ENCODE results near the gene SH3BP4. TPM values are rescaled to one million over a fixed set of nuclear protein-coding genes. Genes with fewer than 3 reads are reported as not detected.

The SH3BP4 gene
- total RNA-seq, 2 experiments from 2014 or later = 0.18 to 0.33 TPM

GRCh38 chr2:234969306-234970098, 17.7 kb downstream of the SH3BP4 start:
- no peaks in the 10 kb centered on the region for H3K4me1 Mint-ChIP-seq

GRCh38 chr2:234970099-234970440, 18.3 kb downstream of the SH3BP4 start:
- DNase-seq = no peak
- H3K36me3 Mint-ChIP-seq = no peaks in the 10 kb centered on the region
- H3K4me1 Mint-ChIP-seq = no peaks in the 10 kb centered on the region
- H3K4me3 Mint-ChIP-seq = no peak overlapping the region
- peaks cover 23% of the 10 kb centered on the region for H3K27me3 Mint-ChIP-seq
- H3K27ac Mint-ChIP-seq = no peak overlapping the region
- no peaks in the 10 kb centered on the region for H3K9me3 Mint-ChIP-seq

More at GRCh38 chr2:234969306-234970098, 17.7 kb downstream of the SH3BP4 start:
- Mint-ChIP-seq H3K27me3 (peaks cover 26% of the 10 kb centered on the region), H3K4me3 (no peak overlapping the region), H3K9me3 (no peaks in the 10 kb centered on the region), H3K36me3 (no peaks in the 10 kb centered on the region), H3K27ac (no peak overlapping the region)
- DNase-seq = no peak

GRCh38 chr2:234970477-234970882, 18.7 kb downstream of the SH3BP4 start:
- no peak for DNase-seq
- no peaks in the 10 kb centered on the region for H3K9me3 Mint-ChIP-seq
- no peak overlapping the region for H3K27ac Mint-ChIP-seq
- H3K4me1 Mint-ChIP-seq = no peaks in the 10 kb centered on the region
- no peaks in the 10 kb centered on the region for H3K36me3 Mint-ChIP-seq
- peaks cover 23% of the 10 kb centered on the region for H3K27me3 Mint-ChIP-seq
- H3K4me3 Mint-ChIP-seq = no peak overlapping the region

GRCh38 chr2:234971496-234971895, 19.7 kb downstream of the SH3BP4 start:
- Mint-ChIP-seq H3K4me1 (no peaks in the 10 kb centered on the region), H3K27me3 (peaks cover 23% of the 10 kb centered on the region), H3K27ac (no peak overlapping the region), H3K4me3 (no peak overlapping the region), H3K36me3 (no peaks in the 10 kb centered on the region), H3K9me3 (no peaks in the 10 kb centered on the region)
- DNase-seq = no peak

- peaks cover 23% of the 10 kb centered on the region for H3K27me3 Mint-ChIP-seq
- no peak overlapping the region for H3K4me3 Mint-ChIP-seq
- no peak overlapping the region for H3K27ac Mint-ChIP-seq
- H3K9me3 Mint-ChIP-seq = no peaks in the 10 kb centered on the region
- no peak for DNase-seq
- H3K36me3 Mint-ChIP-seq = no peaks in the 10 kb centered on the region
- H3K4me1 Mint-ChIP-seq = no peaks in the 10 kb centered on the region
Measured at GRCh38 chr2:234973008-234973407, 21.2 kb downstream of the SH3BP4 start.

GRCh38 chr2:234974501-234975385, 22.9 kb downstream of the SH3BP4 start:
- Mint-ChIP-seq H3K27me3 (peaks cover 12% of the 10 kb centered on the region), H3K9me3 (peaks cover under 1% of the 10 kb centered on the region), H3K36me3 (no peaks in the 10 kb centered on the region), H3K4me3 (no peak overlapping the region), H3K27ac (no peak overlapping the region), H3K4me1 (no peaks in the 10 kb centered on the region)
- no peak for DNase-seq

- no peak overlapping the region for H3K27ac Mint-ChIP-seq
- no peak for DNase-seq
- H3K4me3 Mint-ChIP-seq = no peak overlapping the region
- no peaks in the 10 kb centered on the region for H3K4me1 Mint-ChIP-seq
- H3K9me3 Mint-ChIP-seq = peaks cover 3% of the 10 kb centered on the region
- no peaks in the 10 kb centered on the region for H3K36me3 Mint-ChIP-seq
- peaks cover 9% of the 10 kb centered on the region for H3K27me3 Mint-ChIP-seq
Measured at GRCh38 chr2:234975611-234976010, 23.8 kb downstream of the SH3BP4 start.

GRCh38 chr2:234976479-234977227, 24.8 kb downstream of the SH3BP4 start:
- Mint-ChIP-seq H3K36me3 (no peaks in the 10 kb centered on the region), H3K27ac (no peak overlapping the region), H3K4me1 (no peaks in the 10 kb centered on the region), H3K9me3 (peaks cover 3% of the 10 kb centered on the region), H3K4me3 (no peak overlapping the region), H3K27me3 (peaks cover 9% of the 10 kb centered on the region)
- no peak for DNase-seq

- H3K27ac Mint-ChIP-seq = no peak overlapping the region
- H3K4me3 Mint-ChIP-seq = no peak overlapping the region
- no peaks in the 10 kb centered on the region for H3K4me1 Mint-ChIP-seq
- no peaks in the 10 kb centered on the region for H3K36me3 Mint-ChIP-seq
- peaks cover 3% of the 10 kb centered on the region for H3K9me3 Mint-ChIP-seq
- DNase-seq = no peak
- H3K27me3 Mint-ChIP-seq = peaks cover 9% of the 10 kb centered on the region
Measured at GRCh38 chr2:234977228-234977679, 25.4 kb downstream of the SH3BP4 start.

- Mint-ChIP-seq H3K9me3 (peaks cover 3% of the 10 kb centered on the region), H3K27me3 (peaks cover under 1% of the 10 kb centered on the region), H3K36me3 (no peaks in the 10 kb centered on the region), H3K4me1 (no peaks in the 10 kb centered on the region), H3K27ac (no peak overlapping the region), H3K4me3 (no peak overlapping the region)
- no peak for DNase-seq
Measured at GRCh38 chr2:234978466-234979203, 26.8 kb downstream of the SH3BP4 start.

- peaks cover 3% of the 10 kb centered on the region for H3K9me3 Mint-ChIP-seq
- no peak for DNase-seq
- H3K27me3 Mint-ChIP-seq = no peaks in the 10 kb centered on the region
- no peak overlapping the region for H3K4me3 Mint-ChIP-seq
- H3K27ac Mint-ChIP-seq = no peak overlapping the region
- H3K4me1 Mint-ChIP-seq = no peaks in the 10 kb centered on the region
- H3K36me3 Mint-ChIP-seq = no peaks in the 10 kb centered on the region
Measured at GRCh38 chr2:234979204-234980167, 27.7 kb downstream of the SH3BP4 start.

GRCh38 chr2:234980451-234981187, 28.8 kb downstream of the SH3BP4 start:
- H3K27ac Mint-ChIP-seq = no peak overlapping the region
- DNase-seq = no peak
- H3K4me1 Mint-ChIP-seq = no peaks in the 10 kb centered on the region
- H3K9me3 Mint-ChIP-seq = peaks cover 3% of the 10 kb centered on the region
- H3K4me3 Mint-ChIP-seq = no peak overlapping the region
- no peaks in the 10 kb centered on the region for H3K36me3 Mint-ChIP-seq
- no peaks in the 10 kb centered on the region for H3K27me3 Mint-ChIP-seq

All from activated naive CD8-positive, alpha-beta T cell treated with anti-CD3 and anti-CD28 coated beads for 36 hours (primary cell).